Colonic mucosa (tissue), 4 donors: ENCODE results near the gene MPZL3. TPM values are rescaled to one million over a fixed set of nuclear protein-coding genes. Genes with fewer than 3 reads are reported as not detected.

Experiments
- DNase-seq: peaks from one replicate; pipeline ENCODE4 v3.0.0-alpha.2; 2020
- H3K27ac ChIP-seq: fragments of 200-600 bp; one replicate; pipeline ENCODE4 v1.8.0; 2021
- H3K27me3 ChIP-seq: fragments of 200-600 bp; one replicate; pipeline ENCODE4 v1.8.0; 2021
- H3K36me3 ChIP-seq: fragments of 200-600 bp; one replicate; pipeline ENCODE4 v1.8.0; 2021
- H3K4me1 ChIP-seq: fragments of 200-600 bp; one replicate; pipeline ENCODE4 v1.8.0; 2021; ENCODE audit warnings: mild to moderate bottlenecking
- H3K4me3 ChIP-seq: fragments of 200-600 bp; one replicate; pipeline ENCODE4 v1.8.0; 2021
- H3K9ac ChIP-seq, 2 donors: one replicate each; pipeline ENCODE4 v1.7.0; 2013; ENCODE audit warnings: control low read depth in 2 of 2, low read depth in 2 of 2, low read length in 2 of 2
- H3K9me3 ChIP-seq: fragments of 200-600 bp; one replicate; pipeline ENCODE4 v1.8.0; 2021
- intact Hi-C: fragments of 100-400 bp; cut with DNase I; formaldehyde crosslinking; loops from one replicate; pipeline ENCODE4 v1.14.1; 2022
- total RNA-seq, 2 donors: library from RNA; stranded (reverse); fragmentation: NEBNext Ultra II Directional in 1 of 2; extraction: Animal tissue kit (Norgen Biotek cat#: 25700) in 1 of 2; gene quantifications; one replicate each; pipeline ENCODE4 v1.2.1, GENCODE V29; 2021
- TF ChIP-seq, protein P1 (sequence below): fragments of 200-600 bp; IDR thresholded peaks from one replicate; pipeline ENCODE4 v1.8.0; 2022; ENCODE audit warnings: antibody characterized with exemption, mild to moderate bottlenecking
- donor health status: healthy.
- donor health status: DM: no; HTN: no; CAD: no.
- donor health status: DM: no; HTN: no; CAD: no.

MPZL3 gene
- total RNA-seq, 2 donors from 2014 or later = 10.9 to 27.8 TPM

DNA sequence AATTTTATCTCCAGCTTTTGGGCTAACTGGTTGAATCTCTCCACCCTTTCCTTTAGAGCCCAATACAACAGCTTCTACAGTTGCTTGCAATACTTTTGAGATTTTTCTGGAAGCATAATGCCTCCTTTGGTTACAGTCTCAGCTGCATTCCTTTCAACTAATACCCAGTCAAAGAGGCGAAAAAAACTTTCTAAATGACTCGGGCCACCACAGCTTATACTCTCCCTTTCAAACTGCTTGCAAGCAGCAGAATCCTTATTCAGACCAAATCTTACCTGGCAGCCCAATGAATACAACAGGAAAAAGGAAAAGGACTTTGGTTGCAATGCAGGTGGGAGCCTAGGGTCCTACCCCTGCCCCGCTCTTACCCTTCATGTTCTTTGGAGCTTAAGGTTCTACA, 43.1 kb downstream of the MPZL3 start:
- Histone ChIP-seq H3K4me1 (peaks cover 13% of the 10 kb centered on the region), H3K9me3 (no peaks in the 10 kb centered on the region), H3K27me3 (no peaks in the 10 kb centered on the region), H3K9ac (no peak overlapping the region), H3K27ac (no peak overlapping the region), H3K36me3 (no peaks in the 10 kb centered on the region), H3K4me3 (no peak overlapping the region)
- no peak for DNase-seq
- intact Hi-C loops = no loop called here
- TF ChIP-seq, protein P1, sequence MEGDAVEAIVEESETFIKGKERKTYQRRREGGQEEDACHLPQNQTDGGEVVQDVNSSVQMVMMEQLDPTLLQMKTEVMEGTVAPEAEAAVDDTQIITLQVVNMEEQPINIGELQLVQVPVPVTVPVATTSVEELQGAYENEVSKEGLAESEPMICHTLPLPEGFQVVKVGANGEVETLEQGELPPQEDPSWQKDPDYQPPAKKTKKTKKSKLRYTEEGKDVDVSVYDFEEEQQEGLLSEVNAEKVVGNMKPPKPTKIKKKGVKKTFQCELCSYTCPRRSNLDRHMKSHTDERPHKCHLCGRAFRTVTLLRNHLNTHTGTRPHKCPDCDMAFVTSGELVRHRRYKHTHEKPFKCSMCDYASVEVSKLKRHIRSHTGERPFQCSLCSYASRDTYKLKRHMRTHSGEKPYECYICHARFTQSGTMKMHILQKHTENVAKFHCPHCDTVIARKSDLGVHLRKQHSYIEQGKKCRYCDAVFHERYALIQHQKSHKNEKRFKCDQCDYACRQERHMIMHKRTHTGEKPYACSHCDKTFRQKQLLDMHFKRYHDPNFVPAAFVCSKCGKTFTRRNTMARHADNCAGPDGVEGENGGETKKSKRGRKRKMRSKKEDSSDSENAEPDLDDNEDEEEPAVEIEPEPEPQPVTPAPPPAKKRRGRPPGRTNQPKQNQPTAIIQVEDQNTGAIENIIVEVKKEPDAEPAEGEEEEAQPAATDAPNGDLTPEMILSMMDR = no peak

GRCh38 chr11:118207079-118207478, 45.1 kb downstream of the MPZL3 start:
- intact Hi-C loops = no loop called here
- TF ChIP-seq, protein P1 = no peak
- peaks cover 16% of the 10 kb centered on the region for H3K4me1 ChIP-seq

DNA sequence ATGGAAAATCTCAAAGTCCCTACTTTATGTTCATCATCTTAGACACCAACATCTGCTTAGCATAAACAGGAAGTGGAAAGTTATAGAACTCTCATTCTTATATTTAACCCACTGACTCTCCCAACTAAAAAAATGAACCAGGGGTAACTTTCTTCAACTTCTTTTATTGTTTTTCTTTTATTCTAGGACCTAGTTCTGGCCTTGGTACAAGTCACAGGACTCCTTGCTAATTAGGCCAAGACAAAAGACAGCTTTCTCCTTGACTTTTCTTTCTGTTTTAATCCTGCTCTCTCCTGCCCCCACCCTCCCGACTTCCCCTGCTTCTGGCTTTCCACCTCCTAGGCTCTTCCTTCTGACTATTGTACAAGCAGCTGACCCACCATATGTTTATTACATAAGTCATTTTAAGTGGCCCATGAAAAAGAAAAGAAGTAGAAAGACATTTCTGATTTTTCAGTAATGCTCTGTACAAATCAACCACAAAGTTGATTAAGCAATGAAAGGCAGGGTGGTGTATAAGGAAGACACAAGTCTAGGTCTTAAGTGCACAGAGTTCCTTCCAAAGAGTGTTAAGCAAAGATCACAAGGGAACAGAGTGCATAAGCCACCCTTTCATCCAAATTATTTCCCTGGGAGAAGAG, 45.7 kb downstream of the MPZL3 start:
- H3K4me1 ChIP-seq = peaks cover 21% of the 10 kb centered on the region
- H3K9me3 ChIP-seq = no peaks in the 10 kb centered on the region
- no peak overlapping the region for H3K9ac ChIP-seq
- intact Hi-C loops = no loop called here
- TF ChIP-seq, protein P1 = no peak
- DNase-seq = no peak
- H3K27ac ChIP-seq = peak overlapping the region; percentile 34
- H3K27me3 ChIP-seq = no peaks in the 10 kb centered on the region
- no peak overlapping the region for H3K4me3 ChIP-seq
- no peaks in the 10 kb centered on the region for H3K36me3 ChIP-seq

More at GRCh38 chr11:118207079-118207478, 45.1 kb downstream of the MPZL3 start:
- Histone ChIP-seq H3K9me3 (no peaks in the 10 kb centered on the region), H3K4me3 (no peak overlapping the region), H3K27me3 (no peaks in the 10 kb centered on the region), H3K9ac (no peak overlapping the region), H3K36me3 (no peaks in the 10 kb centered on the region), H3K27ac (peak overlapping the region; percentile 34)
- DNase-seq = no peak

DNA sequence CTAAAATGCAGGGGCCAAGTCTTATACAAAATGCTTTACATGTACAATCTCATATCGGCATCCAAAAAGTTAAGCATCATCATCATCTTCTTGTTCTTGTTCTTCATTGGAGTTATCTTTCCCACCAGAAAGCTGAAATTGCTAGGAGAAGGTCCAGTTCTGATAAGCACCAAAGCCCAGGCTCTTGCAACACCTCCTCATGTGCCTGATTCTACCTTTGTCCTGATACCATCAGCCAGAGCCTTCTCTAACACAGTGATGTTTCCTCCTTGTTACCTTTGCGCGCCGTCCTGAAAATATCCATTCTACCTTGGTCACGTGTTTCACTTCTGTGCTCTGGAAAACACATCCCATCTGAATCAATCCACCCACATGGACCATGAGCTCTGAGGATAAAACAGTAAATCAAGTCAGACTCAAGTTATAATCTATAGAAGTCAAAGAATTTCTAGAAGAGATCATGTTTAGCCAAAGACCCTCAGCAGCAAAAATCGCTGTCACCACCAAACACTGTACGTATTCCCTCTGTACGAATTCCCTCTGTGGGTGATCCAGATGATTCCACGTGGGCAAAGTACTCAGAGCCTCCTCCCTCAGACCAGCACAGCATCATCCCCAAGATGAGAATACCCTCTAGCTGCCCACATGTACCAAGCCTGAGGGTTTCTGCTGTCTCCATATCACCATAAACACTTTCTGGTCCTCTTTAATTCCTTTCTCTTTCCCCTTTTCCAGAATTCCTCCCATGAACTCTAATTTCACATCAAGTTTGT, 46.4 kb downstream of the MPZL3 start:
- no peak for DNase-seq
- Histone ChIP-seq H3K27ac (peak overlapping the region; percentile 34), H3K4me3 (no peak overlapping the region), H3K4me1 (peaks cover 15% of the 10 kb centered on the region), H3K9me3 (no peaks in the 10 kb centered on the region), H3K9ac (no peak overlapping the region), H3K36me3 (no peaks in the 10 kb centered on the region), H3K27me3 (no peaks in the 10 kb centered on the region)
- intact Hi-C loops = no loop called here
- TF ChIP-seq, protein P1 = no peak

DNA sequence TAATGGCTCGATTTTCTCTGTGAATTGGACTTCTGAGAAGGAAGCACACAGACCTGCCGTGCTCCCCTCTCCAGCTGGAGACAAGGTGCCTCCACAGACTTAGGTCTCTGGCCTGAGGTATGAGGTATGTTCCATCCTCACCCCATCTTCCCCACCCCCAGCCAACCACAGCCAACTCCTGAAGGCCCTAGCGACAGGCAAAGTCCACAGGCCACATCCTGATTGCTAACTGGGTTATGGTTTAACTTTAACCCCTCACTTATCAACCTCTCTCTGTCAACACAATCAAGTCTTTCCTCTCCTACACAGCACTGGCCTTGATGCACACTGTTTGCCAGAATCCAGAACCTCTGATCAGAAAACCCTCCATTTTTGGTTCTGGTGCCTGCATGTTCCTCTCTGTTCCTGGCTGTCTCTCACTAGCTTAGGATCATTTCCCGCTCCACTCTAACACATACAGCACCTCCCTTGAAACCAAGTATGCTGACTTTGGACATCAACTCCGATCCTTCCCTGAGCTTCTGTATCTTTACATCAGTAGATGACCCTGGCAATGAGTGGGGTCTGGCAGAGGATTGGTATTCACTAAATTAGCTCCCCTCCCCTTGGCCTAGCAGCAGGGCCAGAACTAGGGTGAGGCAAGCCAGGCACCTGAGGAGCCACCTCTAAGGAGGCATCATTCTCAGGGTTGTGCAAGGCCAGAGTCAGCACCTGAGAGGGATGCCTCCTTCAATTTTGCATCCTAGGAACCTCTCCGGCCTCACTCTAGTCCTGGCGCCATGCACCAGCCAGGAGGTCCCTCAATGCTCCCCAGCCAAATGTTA, 49.4 kb downstream of the MPZL3 start:
- TF ChIP-seq, protein P1 = no peak
- Histone ChIP-seq H3K36me3 (no peaks in the 10 kb centered on the region), H3K27me3 (no peaks in the 10 kb centered on the region), H3K27ac (peak overlapping the region; percentile 72), H3K4me1 (peaks cover 15% of the 10 kb centered on the region), H3K9me3 (no peaks in the 10 kb centered on the region), H3K4me3 (no peak overlapping the region), H3K9ac (peak overlapping the region in 1 of 2 donors; percentile 46)
- intact Hi-C loops = loop anchor here (5.0 kb wide), 1 partner anchor 149 kb away; no protein-coding TSS in a partner anchor
- peak; percentile 89 for DNase-seq
